Measurements from ENCODE around the gene FCAMR. TPM values are rescaled to one million over a fixed set of nuclear protein-coding genes. Genes with fewer than 3 reads are reported as not detected.

Gene FCAMR
- total RNA-seq, 2 donors from 2014 or later, result not detected

GRCh38 chr1:206951318-206952100 is 18.8 kb downstream of the FCAMR start:
- Histone ChIP-seq H3K4me1 (no peaks in the 10 kb centered on the region), H3K9me3 (no peaks in the 10 kb centered on the region), H3K27ac (no peak overlapping the region), H3K4me3 (no peak overlapping the region), H3K27me3 (no peaks in the 10 kb centered on the region), H3K36me3 (no peaks in the 10 kb centered on the region)
- no peak for TF ChIP-seq CTCF (IDR thresholded peaks at IDR 0.05)
- no peak for DNase-seq (ENCODE audit: low spot score)

- Histone ChIP-seq H3K9me3 (no peaks in the 10 kb centered on the region), H3K36me3 (no peaks in the 10 kb centered on the region), H3K27me3 (no peaks in the 10 kb centered on the region), H3K4me1 (no peaks in the 10 kb centered on the region), H3K4me3 (no peak overlapping the region), H3K27ac (no peak overlapping the region)
- no peak for TF ChIP-seq CTCF (IDR thresholded peaks at IDR 0.05)
- DNase-seq (ENCODE audit: low spot score), result no peak
These were observed 20.6 kb downstream of the FCAMR start for GRCh38 chr1:206949641-206950040.

- Histone ChIP-seq H3K4me3 (no peak overlapping the region), H3K27me3 (no peaks in the 10 kb centered on the region), H3K4me1 (no peaks in the 10 kb centered on the region), H3K9me3 (no peaks in the 10 kb centered on the region), H3K36me3 (no peaks in the 10 kb centered on the region), H3K27ac (no peak overlapping the region)
- DNase-seq (ENCODE audit: low spot score), result no peak
- TF ChIP-seq CTCF (IDR thresholded peaks at IDR 0.05), result no peak
These were observed 21.1 kb downstream of the FCAMR start for GRCh38 chr1:206949208-206949607.

- H3K9me3 ChIP-seq, result no peaks in the 10 kb centered on the region
- DNase-seq (ENCODE audit: low spot score), result no peak
- H3K27me3 ChIP-seq, result no peaks in the 10 kb centered on the region
- H3K36me3 ChIP-seq, result no peaks in the 10 kb centered on the region
- no peak for TF ChIP-seq CTCF (IDR thresholded peaks at IDR 0.05)
- H3K4me1 ChIP-seq, result no peaks in the 10 kb centered on the region
- no peak overlapping the region for H3K27ac ChIP-seq
- H3K4me3 ChIP-seq, result no peak overlapping the region
These were observed 23.0 kb downstream of the FCAMR start for GRCh38 chr1:206947255-206947654.

DNA sequence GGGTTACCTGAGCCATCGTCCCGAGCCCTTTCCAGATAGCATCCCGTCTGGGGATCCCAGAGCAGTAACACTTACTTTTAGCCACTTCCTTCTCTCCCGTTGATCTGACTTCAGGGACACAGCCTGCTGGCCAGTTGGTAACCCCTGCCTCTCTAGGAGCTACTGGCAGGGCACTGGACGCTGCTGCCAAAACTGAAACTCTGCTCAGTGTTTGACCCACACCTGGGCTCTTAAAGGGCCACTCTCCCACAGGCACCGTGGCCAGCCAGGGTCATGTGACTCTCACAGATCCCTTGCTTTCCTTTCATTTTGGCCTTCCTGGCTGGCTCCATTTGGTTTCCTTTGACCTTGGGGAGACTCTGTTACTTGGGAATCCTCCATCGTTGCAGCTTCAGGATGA is 24.0 kb downstream of the FCAMR start, which contains the start of gene PIGR:
Gene PIGR (minus strand): TSS at position 206 of the 400 bp plus-strand sequence. CDS start 5,935 bp downstream, outside the sequence.
- H3K4me1 ChIP-seq, result no peaks in the 10 kb centered on the region
- no peak within 1 kb of the TSS for H3K27ac ChIP-seq
- no peaks in the 10 kb centered on the region for H3K36me3 ChIP-seq
- H3K27me3 ChIP-seq, result no peaks in the 10 kb centered on the region
- DNase-seq (ENCODE audit: low spot score), result no peak
- TF ChIP-seq CTCF (IDR thresholded peaks at IDR 0.05), result no peak
- no peak within 1 kb of the TSS for H3K4me3 ChIP-seq
- H3K9me3 ChIP-seq, result no peaks in the 10 kb centered on the region

DNA sequence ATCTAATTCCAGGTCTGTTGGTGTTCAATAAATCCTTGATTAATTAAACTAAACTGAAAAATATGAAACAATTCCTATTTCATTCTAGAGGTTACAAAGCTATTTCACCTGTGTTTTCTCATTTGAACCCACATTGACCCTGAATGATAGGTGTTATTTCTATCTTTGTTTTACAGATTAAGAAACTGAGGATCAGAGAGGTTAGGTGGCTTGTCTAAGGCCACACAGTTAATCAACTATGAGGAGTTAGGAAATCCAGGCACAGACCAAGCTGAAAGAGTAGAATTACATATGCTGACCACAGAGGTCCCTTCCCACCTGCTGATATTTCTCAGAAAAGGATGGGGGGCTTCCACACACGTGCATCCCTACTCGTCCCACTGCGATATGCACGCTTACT is 24.5 kb downstream of the FCAMR start:
- no peak for TF ChIP-seq CTCF (IDR thresholded peaks at IDR 0.05)
- no peak overlapping the region for H3K27ac ChIP-seq
- no peaks in the 10 kb centered on the region for H3K27me3 ChIP-seq
- H3K36me3 ChIP-seq, result no peaks in the 10 kb centered on the region
- no peak overlapping the region for H3K4me3 ChIP-seq
- no peaks in the 10 kb centered on the region for H3K9me3 ChIP-seq
- no peak for DNase-seq (ENCODE audit: low spot score)
- H3K4me1 ChIP-seq, result no peaks in the 10 kb centered on the region
